Posterior vena cava (tissue), 2 donors: ENCODE data around the gene PPP2R2B. TPM values are rescaled to one million over a fixed set of nuclear protein-coding genes. Genes with fewer than 3 reads are reported as not detected.
A peak's percentile ranks its signal among the peaks of the same experiment; 100 is the strongest.

Experiments
- DNase-seq: peaks from one replicate; pipeline ENCODE4 v3.0.0-alpha.2; 2020; ENCODE audit warnings: low spot score
- intact Hi-C, 2 donors: fragments of 100-400 bp; cut with DNase I; formaldehyde crosslinking; loops; one replicate each; pipeline versions ENCODE4 v1.14.1 to v1.14.2; 2022 to 2023
- long read RNA-seq, 2 donors: library from polyadenylated mRNA; unstranded; transcript quantifications; one replicate each; pipeline ENCODE4 v2.0.0, GENCODE V29; 2020 to 2021
- total RNA-seq, 2 donors: library from RNA; stranded (reverse); fragmentation: NEBNext Ultra II Directional; extraction: Animal tissue kit (Norgen Biotek cat#: 25700); gene quantifications; one replicate each; pipeline ENCODE4 v1.2.1, GENCODE V29; 2021
- donor health status: DM: yes; HTN: yes; CAD: no.
- donor health status: DM: yes; HTN: yes; CAD: no.

PPP2R2B gene
- 10 to 100 TPM; 17.3 to 53.1 TPM for total RNA-seq
- long read RNA-seq, donor 1, full-length matches to known transcripts = 7 of 14 reads
- long read RNA-seq, donor 1, partial matches to known transcripts = 1 of 14 reads
- long read RNA-seq, donor 1, other reads (novel, unspliced or antisense) = 6 of 14 reads
- long read RNA-seq, donor 2, full-length matches to known transcripts = 73 of 122 reads
- long read RNA-seq, donor 2, partial matches to known transcripts = 19 of 122 reads
- long read RNA-seq, donor 2, other reads (novel, unspliced or antisense) = 30 of 122 reads

DNA sequence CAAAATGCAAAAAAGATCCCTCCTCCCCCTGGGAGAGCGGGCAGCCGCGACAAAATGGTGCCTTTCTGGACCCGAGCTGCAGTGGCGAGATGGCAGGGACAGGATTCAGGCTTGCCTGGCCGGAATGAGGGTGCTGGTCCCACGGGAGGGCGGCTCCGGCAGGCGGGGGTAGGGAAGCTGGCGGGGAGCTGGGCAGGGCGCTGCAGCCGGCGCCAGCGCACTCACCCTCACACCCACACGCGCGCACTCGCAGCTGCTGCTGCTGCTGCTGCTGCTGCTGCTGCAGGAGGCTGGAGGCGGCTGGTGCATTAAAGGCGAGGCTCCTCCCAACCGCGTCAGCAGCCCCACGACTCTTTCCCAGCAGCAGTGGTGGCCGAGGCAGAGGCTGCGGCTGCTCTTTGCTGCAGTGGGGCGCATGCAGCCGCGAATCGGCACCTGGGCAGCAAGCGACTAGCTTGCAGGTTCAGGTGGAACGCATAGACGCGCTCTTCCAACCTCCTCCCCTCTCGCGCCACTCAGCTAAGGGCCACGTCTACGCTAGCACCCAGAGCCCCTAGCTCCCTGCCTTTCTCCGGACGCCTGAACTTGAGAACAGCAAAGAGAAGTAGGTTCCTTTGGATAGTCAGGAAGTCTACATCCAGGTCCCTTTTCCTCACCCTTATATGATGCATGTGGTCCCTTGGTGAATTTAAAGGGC lies at the start of gene PPP2R2B:
PPP2R2B (minus strand) TSS at position 282 of the 697 bp plus-strand sequence.
- intact Hi-C loops = loop anchor here in 1 of 2 donors (10.0 kb wide), 1 partner anchor 64 kb away; no protein-coding TSS in a partner anchor
- peak; percentile 81 for DNase-seq

GRCh38 chr5:146924132-146924531 lies 45.6 kb upstream of the PPP2R2B start:
- intact Hi-C loops = no loop called here

DNA sequence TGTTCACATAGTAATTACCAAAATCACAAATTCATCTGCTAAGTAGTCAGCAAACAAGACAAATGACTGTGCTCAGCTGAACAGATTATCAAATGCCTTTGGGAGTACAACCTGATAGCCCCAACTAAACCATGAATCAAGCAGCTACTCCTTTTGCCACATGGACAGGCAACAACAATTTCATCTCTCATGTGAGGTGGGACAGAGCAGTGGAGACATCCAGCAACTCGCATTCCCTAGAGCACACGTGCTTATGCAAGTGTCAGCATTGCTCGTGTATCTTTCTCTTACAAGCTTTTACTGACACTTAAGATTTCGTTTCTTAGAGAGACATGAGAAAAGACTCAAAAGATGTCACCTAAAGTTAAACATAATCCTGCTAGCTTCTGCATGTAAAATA lies 42.7 kb upstream of the PPP2R2B start:
- DNase-seq = no peak
- intact Hi-C loops = no loop called here

More at GRCh38 chr5:146924132-146924531, 45.6 kb upstream of the PPP2R2B start:
- DNase-seq = no peak

GRCh38 chr5:146920351-146920881 lies 41.9 kb upstream of the PPP2R2B start:
- intact Hi-C loops = no loop called here
- DNase-seq = no peak

- no peak for DNase-seq
Observed at GRCh38 chr5:146919304-146919703, 40.7 kb upstream of the PPP2R2B start.

DNA sequence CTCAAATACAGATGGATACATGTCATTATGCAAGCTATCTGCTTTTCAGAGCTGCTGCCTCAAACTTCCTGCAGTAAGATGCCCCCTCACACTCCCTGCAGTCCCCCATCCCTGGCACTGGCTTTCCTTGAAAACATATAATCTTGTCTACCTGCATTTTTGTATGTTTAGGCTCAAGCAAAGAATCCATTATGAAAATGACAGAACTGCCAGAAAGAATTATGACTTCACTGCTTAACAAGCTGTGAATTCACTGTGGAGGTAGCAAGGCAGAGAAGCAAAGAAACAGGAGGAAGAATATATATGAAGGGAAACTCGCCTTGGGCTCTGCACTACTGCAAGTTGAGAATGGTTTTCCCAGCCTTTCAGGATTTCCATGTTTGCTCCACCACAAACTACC lies 39.4 kb upstream of the PPP2R2B start:
- DNase-seq = no peak
- intact Hi-C loops = no loop called here

More at GRCh38 chr5:146919304-146919703, 40.7 kb upstream of the PPP2R2B start:
- intact Hi-C loops = no loop called here

- intact Hi-C loops = no loop called here
- DNase-seq = no peak
Observed at GRCh38 chr5:146912874-146913273, 34.3 kb upstream of the PPP2R2B start.

- intact Hi-C loops = no loop called here
- DNase-seq = no peak
Observed at GRCh38 chr5:146910239-146910638, 31.7 kb upstream of the PPP2R2B start.

DNA sequence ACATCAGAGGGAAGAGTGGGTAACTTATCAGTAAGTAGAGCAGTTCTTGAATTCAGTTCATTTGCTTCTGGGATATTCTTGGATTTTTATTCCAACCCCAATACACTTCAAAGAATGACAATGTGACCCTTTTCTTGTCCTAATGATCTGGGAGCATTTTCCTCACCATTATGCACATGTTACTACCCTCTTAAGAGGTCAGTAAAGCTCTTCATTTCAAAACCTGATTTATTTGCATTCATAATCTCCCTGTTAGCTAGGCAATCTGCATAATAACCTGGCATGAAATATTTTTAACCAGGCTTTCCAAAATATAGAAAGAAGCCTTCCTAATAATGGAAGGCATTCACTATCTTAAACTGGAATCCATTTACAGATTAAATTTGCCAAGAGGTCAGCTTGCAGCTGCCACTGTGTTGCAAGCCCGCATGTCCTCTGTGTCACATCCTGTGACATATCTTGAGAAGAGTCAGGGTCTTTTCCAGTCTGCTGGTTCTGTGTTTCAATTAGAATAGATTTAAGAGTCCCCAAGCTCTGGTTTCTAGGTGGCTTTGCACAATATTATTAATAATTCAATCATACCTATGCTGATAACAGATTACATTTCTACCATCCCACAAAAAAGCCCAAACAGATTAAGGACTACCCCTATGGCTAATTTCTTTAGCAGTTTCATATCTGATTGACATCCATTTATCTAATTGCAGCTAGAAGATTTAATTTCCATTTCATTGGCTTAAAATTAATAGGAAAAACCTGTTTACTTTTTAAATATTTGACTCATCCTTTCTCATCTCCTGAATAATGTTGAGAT lies 30.9 kb upstream of the PPP2R2B start:
- intact Hi-C loops = no loop called here
- DNase-seq = no peak

DNA sequence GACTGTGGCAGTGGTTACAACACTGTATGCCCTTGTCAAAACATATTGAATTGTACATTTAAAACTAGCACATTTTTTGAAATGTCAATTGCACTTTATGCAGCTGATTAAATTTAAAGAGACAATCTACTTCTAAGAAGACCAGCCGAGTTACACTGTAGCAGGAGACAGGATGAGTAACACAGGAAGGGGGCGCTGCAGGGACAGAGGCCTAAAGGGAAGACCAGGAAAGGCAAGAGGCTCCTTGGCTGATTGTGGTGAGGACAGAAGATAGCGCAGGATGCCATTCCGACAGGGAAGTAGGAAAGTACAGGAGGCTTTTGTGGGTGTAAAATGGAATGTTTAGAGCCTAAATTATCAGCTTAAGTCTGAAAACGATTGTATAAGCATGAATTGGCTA lies 28.2 kb upstream of the PPP2R2B start:
- intact Hi-C loops = no loop called here
- DNase-seq = no peak

DNA sequence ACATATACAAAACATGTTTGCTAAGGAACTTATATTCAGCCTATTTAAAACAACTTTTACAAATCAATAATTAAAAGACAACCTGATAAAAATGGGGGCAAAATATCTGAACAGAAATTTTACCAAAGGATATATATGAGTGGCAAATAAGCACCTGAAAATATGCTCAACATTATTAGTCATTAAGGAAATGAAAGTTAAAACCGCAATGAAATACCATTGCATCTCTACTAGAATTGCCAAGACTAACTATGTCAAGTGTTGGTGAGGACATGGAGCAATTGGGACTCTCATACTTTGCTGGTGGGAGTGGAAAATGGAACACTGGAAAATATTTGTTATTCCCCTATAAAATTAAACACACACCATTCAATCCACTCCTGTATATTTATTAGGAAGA lies 26.3 kb upstream of the PPP2R2B start:
- intact Hi-C loops = no loop called here
- no peak for DNase-seq

DNA sequence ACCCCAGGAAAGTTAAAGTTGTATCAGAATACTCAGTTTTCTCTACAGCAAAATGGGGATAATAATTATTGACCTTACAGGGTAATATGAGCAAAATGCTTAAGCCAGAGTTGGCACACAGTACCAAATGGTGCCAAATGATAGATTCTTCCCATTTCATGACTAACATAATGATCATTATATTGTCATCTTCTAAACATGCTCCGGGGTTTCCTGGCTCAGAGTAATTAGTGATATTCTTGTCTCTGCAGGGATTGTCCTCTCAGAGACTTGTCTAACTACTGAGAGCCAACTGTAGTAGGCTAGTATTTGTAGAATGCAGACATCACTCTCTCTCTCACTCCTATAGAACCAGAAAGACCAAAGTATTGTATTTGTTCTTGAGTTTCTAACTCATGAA lies 25.2 kb upstream of the PPP2R2B start:
- intact Hi-C loops = no loop called here
- DNase-seq = no peak

- intact Hi-C loops = no loop called here
- no peak for DNase-seq
Observed at GRCh38 chr5:146902471-146902870, 23.9 kb upstream of the PPP2R2B start.

DNA sequence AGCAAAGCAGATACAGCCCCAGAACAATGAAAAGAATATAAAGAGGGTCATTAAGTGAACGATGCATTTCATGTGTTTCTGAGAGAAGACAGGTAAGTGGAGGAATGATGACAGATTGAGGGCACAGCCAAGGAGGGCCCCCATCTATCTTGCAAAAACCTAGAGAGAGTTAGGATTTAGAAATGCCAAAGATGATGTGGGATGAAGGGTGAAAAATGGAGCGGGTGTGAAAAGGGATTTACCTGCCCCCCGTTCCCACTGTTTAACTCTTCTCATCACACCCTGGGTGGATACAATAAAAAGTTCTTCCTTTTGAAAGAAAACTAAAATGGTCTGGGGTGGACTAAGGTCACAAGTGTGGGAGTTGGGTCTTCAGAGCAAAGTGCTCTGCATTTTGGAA lies 18.5 kb upstream of the PPP2R2B start:
- DNase-seq = no peak
- intact Hi-C loops = no loop called here

DNA sequence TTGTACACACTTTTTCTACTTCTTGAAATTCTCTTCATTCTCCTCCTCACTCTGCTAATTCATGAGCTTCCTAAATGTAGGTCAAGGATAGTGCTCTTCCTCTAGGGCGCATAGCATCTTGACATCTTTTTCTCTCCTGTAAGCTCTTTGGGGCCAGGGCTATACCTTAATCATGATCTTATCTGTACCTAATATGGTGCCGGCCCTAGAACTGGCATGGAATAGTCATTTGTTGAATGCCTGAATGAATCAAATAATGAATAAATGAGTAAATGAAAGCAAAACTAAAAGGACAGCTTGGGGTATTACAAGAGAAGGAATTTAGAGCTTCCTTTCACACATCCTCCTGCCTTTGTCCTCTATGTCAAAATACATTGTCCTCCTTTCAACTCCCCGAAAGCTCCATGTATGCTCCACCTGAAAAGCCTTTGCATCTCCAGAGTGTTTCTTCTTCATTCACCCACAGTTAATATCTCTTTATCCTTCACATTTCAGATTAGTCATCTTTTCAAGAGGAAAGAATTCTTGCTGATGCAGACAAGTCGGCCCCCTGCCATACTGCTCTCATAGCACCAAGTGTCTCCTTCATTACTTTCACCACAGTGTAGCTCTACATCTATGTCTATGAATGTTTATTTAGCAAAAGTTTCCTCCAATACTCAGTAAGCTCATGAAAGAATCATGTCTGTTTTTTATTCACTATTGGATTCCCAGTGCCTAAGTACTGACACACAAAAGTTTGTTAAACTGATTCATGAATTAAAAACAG lies 16.4 kb upstream of the PPP2R2B start:
- no peak for DNase-seq
- intact Hi-C loops = no loop called here

GRCh38 chr5:146893991-146894390 lies 15.4 kb upstream of the PPP2R2B start:
- intact Hi-C loops = no loop called here
- no peak for DNase-seq

GRCh38 chr5:146892231-146892630 lies 13.7 kb upstream of the PPP2R2B start:
- DNase-seq = no peak
- intact Hi-C loops = no loop called here

DNA sequence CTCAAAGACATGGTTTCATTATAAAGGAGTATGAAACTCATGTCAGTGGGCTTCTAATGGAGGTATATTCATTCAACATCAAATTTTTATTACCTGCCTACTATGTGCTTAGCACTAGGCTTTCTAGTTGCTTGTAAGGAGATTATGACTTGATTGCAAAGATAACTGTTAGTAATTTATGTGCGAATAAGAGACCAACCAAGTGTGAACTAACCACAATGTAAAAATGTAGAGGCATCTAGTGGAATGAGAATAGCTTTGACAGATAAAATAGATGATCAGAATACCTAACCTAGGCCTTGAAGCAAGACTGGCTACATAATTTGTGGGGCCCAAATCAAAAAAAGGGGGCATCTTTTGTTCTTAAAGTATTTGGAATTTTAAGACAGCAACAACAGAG lies 13.0 kb upstream of the PPP2R2B start:
- intact Hi-C loops = no loop called here
- DNase-seq = no peak

DNA sequence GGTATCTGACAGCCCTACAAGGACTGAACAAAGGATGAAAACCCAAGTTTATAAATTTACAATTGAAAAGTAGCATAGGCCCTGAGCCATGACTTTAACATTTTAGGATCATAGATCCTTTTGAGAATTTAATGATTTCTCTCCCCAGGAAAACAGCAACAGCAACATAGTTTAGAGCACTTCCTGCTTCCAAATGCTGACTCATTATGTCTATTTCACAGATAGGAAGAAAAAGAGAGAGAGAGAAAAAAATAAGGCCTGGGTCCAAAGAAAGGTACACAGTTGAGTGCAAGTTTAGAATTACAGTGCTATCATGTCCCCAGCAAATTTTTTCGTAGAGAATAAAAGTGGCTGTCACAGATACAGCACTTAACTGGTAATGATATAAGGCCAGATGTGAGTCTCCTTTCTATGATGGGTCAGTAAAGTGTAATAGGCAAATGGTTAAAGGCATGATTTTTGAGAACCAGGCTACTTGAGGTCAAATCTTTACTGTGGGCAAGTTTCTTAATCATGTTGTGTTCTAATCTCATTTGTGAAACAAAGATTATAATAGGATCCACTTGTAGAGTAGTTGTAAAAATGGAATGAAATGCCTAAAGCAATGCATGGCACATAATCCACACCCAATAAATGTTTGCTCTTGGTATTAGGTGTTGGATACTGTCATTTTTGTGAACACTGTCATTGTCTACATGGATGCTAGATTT lies 12.3 kb upstream of the PPP2R2B start:
- intact Hi-C loops = no loop called here
- no peak for DNase-seq
